Muscle of back (tissue), 13 donors: Measurements from ENCODE around the gene PRR14L. TPM values are rescaled to one million over a fixed set of nuclear protein-coding genes. Genes with fewer than 3 reads are reported as not detected.
"Not testable (repeated sequence)": the region's sequence is repeated elsewhere in the genome, so short reads cannot be mapped to it uniquely, and the experiment has no call there.

Experiments
- DNase-seq, 3 donors: peaks; one replicate each; pipeline versions ENCODE4 v3.0.0 to v3.0.0-alpha.2; 2013
- long read RNA-seq, 9 donors: transcript quantifications; one replicate each; lab custom pipeline, GENCODE V29; 2026
- polyA plus RNA-seq, 10 donors: library from polyadenylated mRNA; unstranded; fragments of 120-200 nt; gene quantifications; one replicate each; pipeline ENCODE4 v1.2.1, GENCODE V29; 2013; ENCODE audit not compliant: insufficient read length in 10 of 10

The PRR14L gene
- 10 to 100 TPM; 10.5 to 17.9 (median 15.6) TPM for polyA plus RNA-seq
- long read RNA-seq, donor 1, partial matches to known transcripts, result 0 of 1 reads
- long read RNA-seq, donor 1, other reads (novel, unspliced or antisense), result 0 of 1 reads
- long read RNA-seq, donor 2, result 0 reads
- long read RNA-seq, donor 3, result 0 reads
- long read RNA-seq, donor 4, result 0 reads
- long read RNA-seq, donor 5, partial matches to known transcripts, result 0 of 1 reads
- long read RNA-seq, donor 5, other reads (novel, unspliced or antisense), result 0 of 1 reads
- long read RNA-seq, donor 6, result 0 reads
- long read RNA-seq, donor 7, partial matches to known transcripts, result 9 of 9 reads
- long read RNA-seq, donor 7, other reads (novel, unspliced or antisense), result 0 of 9 reads
- long read RNA-seq, donor 8, partial matches to known transcripts, result 9 of 9 reads
- long read RNA-seq, donor 8, other reads (novel, unspliced or antisense), result 0 of 9 reads
- long read RNA-seq, donor 9, result 0 reads

GRCh38 chr22:31749636-31750364 lies at the start of gene PRR14L:
Gene PRR14L (minus strand): TSS chr22:31750132. CDS start chr22:31738860, 11,272 bp downstream.
- DNase-seq, result peak; percentile 96 to 99 (median 96)

- DNase-seq, result not testable (repeated sequence)
These were observed 49.4 kb upstream of the PRR14L start for GRCh38 chr22:31799358-31799757.

- peak in 2 of 3 donors; percentile 1 to 18 for DNase-seq
These were observed 40.3 kb upstream of the PRR14L start for GRCh38 chr22:31790240-31790639.

- DNase-seq, result no peak
These were observed 39.9 kb upstream of the PRR14L start for GRCh38 chr22:31789803-31790202.

- DNase-seq, result no peak
These were observed 26.3 kb upstream of the PRR14L start for GRCh38 chr22:31776231-31776630.

GRCh38 chr22:31773416-31773815 lies 23.5 kb upstream of the PRR14L start:
- no peak for DNase-seq

- DNase-seq, result no peak
These were observed 18.6 kb upstream of the PRR14L start for GRCh38 chr22:31768422-31769059.

GRCh38 chr22:31764785-31765184 lies 14.9 kb upstream of the PRR14L start:
- no peak for DNase-seq

GRCh38 chr22:31758860-31759259 lies 8.9 kb upstream of the PRR14L start:
- DNase-seq, result not testable (repeated sequence)

GRCh38 chr22:31757265-31757664 lies 7.3 kb upstream of the PRR14L start:
- no peak for DNase-seq

GRCh38 chr22:31754813-31755212 lies 4.9 kb upstream of the PRR14L start:
- no peak for DNase-seq

GRCh38 chr22:31753634-31754501 lies 3.9 kb upstream of the PRR14L start, which contains the start of gene DEPDC5:
Gene DEPDC5 (plus strand): TSS chr22:31754019. CDS start chr22:31754922, 903 bp downstream.
- DNase-seq, result peak; percentile 97 to 99 (median 97)

- peak; percentile 25 to 81 (median 54) for DNase-seq
These were observed 3.2 kb upstream of the PRR14L start for GRCh38 chr22:31753005-31753633.

- peak in 1 of 3 donors; percentile 25 for DNase-seq
These were observed 2.3 kb upstream of the PRR14L start for GRCh38 chr22:31752096-31752847.

GRCh38 chr22:31750365-31751284 lies 693 bp upstream of the PRR14L start:
- no peak for DNase-seq

GRCh38 chr22:31748490-31748889 lies 1.4 kb downstream of the PRR14L start:
- no peak for DNase-seq

- no peak for DNase-seq
These were observed 2.5 kb downstream of the PRR14L start for GRCh38 chr22:31747441-31747840.

- no peak for DNase-seq
These were observed 6.1 kb downstream of the PRR14L start for GRCh38 chr22:31743871-31744270.

GRCh38 chr22:31742682-31743081 lies 7.2 kb downstream of the PRR14L start:
- no peak for DNase-seq
